Esophagus muscularis mucosa (tissue), 4 donors: ENCODE data around the gene CCDC170.

Experiments
- EP300 ChIP-seq: sonication (generic); formaldehyde crosslinking; IDR thresholded peaks from one replicate; pipeline ENCODE4 v1.6.1; 2017; ENCODE audit warnings: antibody characterized with exemption
- POLR2A ChIP-seq: fragments of 450-650 bp; IDR thresholded peaks from one replicate; pipeline ENCODE4 v1.6.1; 2017; ENCODE audit warnings: antibody characterized with exemption, moderate library complexity, mild to moderate bottlenecking, low read depth
- POLR2AphosphoS5 ChIP-seq, 2 donors: sonication (generic); formaldehyde crosslinking; IDR thresholded peaks; one replicate each; pipeline ENCODE4 v1.6.1; 2017; ENCODE audit warnings: antibody characterized with exemption in 2 of 2
- TF ChIP-seq, protein P1 (sequence below), 3 experiments: fragments of 200-600 bp in 2 of 3; fragments of 450-650 bp in 1 of 3; sonication (generic) in 2 of 3; IDR thresholded peaks; one replicate each; pipeline ENCODE4 v1.5.1; 2017 to 2019; ENCODE audit warnings: antibody characterized with exemption in 3 of 3, mild to moderate bottlenecking in 2 of 3, moderate library complexity in 1 of 3

DNA sequence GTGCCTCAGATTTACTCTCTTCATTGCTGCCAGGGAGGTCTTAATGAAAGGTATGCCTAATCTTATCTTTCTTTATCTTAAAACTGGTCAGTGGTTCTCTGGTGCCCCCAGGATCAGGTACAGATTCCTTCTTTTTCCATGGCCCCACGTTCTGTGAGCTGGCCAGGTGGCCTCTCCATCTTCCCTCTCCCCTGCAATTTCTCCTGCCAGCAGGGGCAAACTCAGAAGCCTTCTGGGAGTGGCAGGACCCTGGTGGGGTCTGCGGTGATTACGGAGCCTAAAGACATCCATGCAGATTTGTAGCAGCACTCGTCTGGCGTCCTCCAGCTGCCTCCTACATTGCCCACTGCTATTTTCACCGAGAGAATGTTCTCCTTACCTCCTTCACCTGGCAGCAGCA is 95.8 kb downstream of the CCDC170 start:
- TF ChIP-seq, protein P1, sequence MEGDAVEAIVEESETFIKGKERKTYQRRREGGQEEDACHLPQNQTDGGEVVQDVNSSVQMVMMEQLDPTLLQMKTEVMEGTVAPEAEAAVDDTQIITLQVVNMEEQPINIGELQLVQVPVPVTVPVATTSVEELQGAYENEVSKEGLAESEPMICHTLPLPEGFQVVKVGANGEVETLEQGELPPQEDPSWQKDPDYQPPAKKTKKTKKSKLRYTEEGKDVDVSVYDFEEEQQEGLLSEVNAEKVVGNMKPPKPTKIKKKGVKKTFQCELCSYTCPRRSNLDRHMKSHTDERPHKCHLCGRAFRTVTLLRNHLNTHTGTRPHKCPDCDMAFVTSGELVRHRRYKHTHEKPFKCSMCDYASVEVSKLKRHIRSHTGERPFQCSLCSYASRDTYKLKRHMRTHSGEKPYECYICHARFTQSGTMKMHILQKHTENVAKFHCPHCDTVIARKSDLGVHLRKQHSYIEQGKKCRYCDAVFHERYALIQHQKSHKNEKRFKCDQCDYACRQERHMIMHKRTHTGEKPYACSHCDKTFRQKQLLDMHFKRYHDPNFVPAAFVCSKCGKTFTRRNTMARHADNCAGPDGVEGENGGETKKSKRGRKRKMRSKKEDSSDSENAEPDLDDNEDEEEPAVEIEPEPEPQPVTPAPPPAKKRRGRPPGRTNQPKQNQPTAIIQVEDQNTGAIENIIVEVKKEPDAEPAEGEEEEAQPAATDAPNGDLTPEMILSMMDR (IDR thresholded peaks at IDR 0.05): no peak
- TF ChIP-seq POLR2A (no peak), EP300 (no peak), POLR2AphosphoS5 (IDR thresholded peaks at IDR 0.05) (no peak)
